Mesendoderm (in vitro differentiated cells): Measurements from ENCODE around the gene ADGRL3.

ENCODE experiments used
- DNase-seq: peaks from one replicate; pipeline ENCODE4 v3.0.0; 2013
- H2AK5ac ChIP-seq: 2 replicates; pipeline ENCODE4 v1.6.1; 2013; ENCODE audit warnings: low read length, inconsistent platforms
- H2BK120ac ChIP-seq: 2 replicates; pipeline ENCODE4 v1.6.1; 2013; ENCODE audit warnings: low read depth, mild to moderate bottlenecking, low read length, moderate library complexity, mixed read lengths
- H2BK15ac ChIP-seq: replicated peaks from 2 replicates; pipeline ENCODE4 v1.6.1; 2013; ENCODE audit warnings: low read depth, mild to moderate bottlenecking, moderate library complexity
- H2BK5ac ChIP-seq: 2 replicates; pipeline ENCODE4 v1.6.1; 2013; ENCODE audit warnings: low read length, inconsistent platforms
- H3K18ac ChIP-seq: 2 replicates; pipeline ENCODE4 v1.6.1; 2013; ENCODE audit warnings: mild to moderate bottlenecking, low read length, mixed read lengths
- H3K23ac ChIP-seq: one replicate; pipeline ENCODE4 v1.6.1; 2013; ENCODE audit warnings: low read length
- H3K27ac ChIP-seq: 2 replicates; pipeline ENCODE4 v1.5.1; 2013; ENCODE audit warnings: low read depth, mild to moderate bottlenecking, inconsistent platforms, low read length, moderate library complexity
- H3K27me3 ChIP-seq: 2 replicates; pipeline ENCODE4 v1.6.1; 2013; ENCODE audit warnings: low read length, control low read depth, mild to moderate bottlenecking, inconsistent platforms; ENCODE audit not compliant: insufficient read depth, poor library complexity
- H3K36me3 ChIP-seq: 2 replicates; pipeline ENCODE4 v1.6.1; 2013; ENCODE audit warnings: low read length, inconsistent platforms; ENCODE audit not compliant: control insufficient read depth, insufficient read depth
- H3K4ac ChIP-seq: one replicate; pipeline ENCODE4 v1.6.1; 2013; ENCODE audit warnings: low read depth, mild to moderate bottlenecking, low read length, moderate library complexity
- H3K4me1 ChIP-seq: 2 replicates; pipeline ENCODE4 v1.6.1; 2013; ENCODE audit warnings: low read depth, low read length, inconsistent platforms; ENCODE audit not compliant: control insufficient read depth
- H3K4me2 ChIP-seq: 2 replicates; pipeline ENCODE4 v1.6.1; 2013; ENCODE audit warnings: low read length
- H3K4me3 ChIP-seq: 2 replicates; pipeline ENCODE4 v1.5.1; 2013; ENCODE audit warnings: mild to moderate bottlenecking, low read length
- H3K56ac ChIP-seq: one replicate; pipeline ENCODE4 v1.6.1; 2013; ENCODE audit warnings: low read length
- H3K79me1 ChIP-seq: 2 replicates; pipeline ENCODE4 v1.6.1; 2013; ENCODE audit warnings: low read length, inconsistent platforms
- H3K79me2 ChIP-seq: 2 replicates; pipeline ENCODE4 v1.6.1; 2013; ENCODE audit warnings: mild to moderate bottlenecking, low read length; ENCODE audit not compliant: control insufficient read depth, insufficient read depth
- H3K9ac ChIP-seq: 2 replicates; pipeline ENCODE4 v1.6.1; 2013; ENCODE audit warnings: low read length, inconsistent platforms
- H4K5ac ChIP-seq: one replicate; pipeline ENCODE4 v1.6.1; 2013; ENCODE audit warnings: low read length
- H4K8ac ChIP-seq: one replicate; pipeline ENCODE4 v1.6.1; 2013; ENCODE audit warnings: low read depth, mild to moderate bottlenecking, control low read depth, low read length, moderate library complexity
- WGBS: extraction: QIAGEN DNeasy Blood & Tissue Kit; methylation state at CpG from one replicate; pipeline ENCODE4 v1.1.7; 2013; ENCODE audit warnings: low lambda C conversion rate, missing lambda C conversion rate; ENCODE audit not compliant: insufficient coverage; ENCODE audit errors: extremely low coverage; 5-methylcytosine and 5-hydroxymethylcytosine counted together

The ADGRL3 gene

DNA sequence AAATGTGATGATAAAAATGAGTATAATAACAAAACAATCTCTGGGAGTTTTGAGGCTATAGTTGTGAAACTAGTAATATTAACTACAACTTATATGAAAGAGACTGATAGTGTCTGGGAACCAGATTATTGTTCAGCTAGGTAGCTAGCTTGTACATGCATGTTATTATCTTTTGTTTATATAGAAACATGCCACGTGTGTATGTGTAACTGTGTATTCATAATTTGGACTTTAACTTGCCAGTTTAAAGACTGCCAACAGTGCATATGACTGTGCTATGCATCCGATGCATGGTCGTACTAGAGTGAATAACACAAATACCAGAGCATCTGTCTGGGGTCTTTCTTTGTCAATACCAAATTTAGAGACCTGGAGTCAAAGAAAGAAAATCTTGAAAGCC lies 92.2 kb downstream of the ADGRL3 start:
- H3K9ac ChIP-seq = no peak overlapping the region
- WGBS = no CpG with 5 or more reads among the region's 3 CpGs

DNA sequence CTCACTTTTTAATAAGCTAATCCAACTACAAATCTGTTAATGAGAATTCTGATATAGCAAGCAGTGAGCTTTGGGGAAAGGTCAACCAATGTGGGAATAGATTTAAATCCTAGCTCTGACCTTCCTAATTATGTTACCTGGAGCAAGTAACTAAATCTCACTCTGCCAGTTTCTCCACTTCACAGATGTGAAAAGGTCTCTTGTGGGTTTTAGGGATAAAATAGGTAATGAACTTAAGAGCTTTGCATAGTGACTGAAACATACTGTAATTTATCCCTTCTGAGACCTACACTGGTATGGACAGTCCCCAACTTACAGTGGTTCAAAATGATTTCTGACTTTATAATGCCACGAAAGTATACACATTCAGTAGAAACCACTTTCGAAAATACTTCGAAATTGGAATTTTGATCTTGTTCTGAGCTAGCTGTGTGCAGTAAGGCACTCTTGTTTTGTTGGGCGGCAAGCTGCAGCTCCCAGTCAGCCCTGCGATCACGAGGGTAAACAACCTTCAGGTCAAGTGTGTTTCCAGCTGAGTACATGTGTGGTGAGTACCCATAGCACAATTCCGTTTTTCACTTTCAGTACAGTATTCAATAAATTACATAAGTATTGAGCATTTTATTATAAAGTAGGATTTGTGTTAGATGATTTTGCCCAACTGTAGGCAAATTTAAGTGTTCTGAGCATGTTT lies 93.7 kb downstream of the ADGRL3 start:
- Histone ChIP-seq H3K4me1 (no peaks in the 10 kb centered on the region), H4K5ac (no peak overlapping the region), H3K79me1 (peaks cover 2% of the 10 kb centered on the region), H3K36me3 (no peaks in the 10 kb centered on the region), H3K79me2 (no peaks in the 10 kb centered on the region), H3K56ac (no peak overlapping the region), H3K23ac (no peak overlapping the region), H4K8ac (no peak overlapping the region), H2BK5ac (no peak overlapping the region), H3K27ac (no peak overlapping the region), H3K4ac (no peak overlapping the region), H3K27me3 (no peaks in the 10 kb centered on the region), H3K4me2 (no peak overlapping the region), H3K9ac (no peak overlapping the region), H2BK15ac (no peak overlapping the region), H3K4me3 (no peak overlapping the region), H2BK120ac (no peak overlapping the region), H3K18ac (no peak overlapping the region), H2AK5ac (no peak overlapping the region)
- DNase-seq = no peak
- no CpG with 5 or more reads among the region's 7 CpGs for WGBS

More for the DNA sequence above, 92.2 kb downstream of the ADGRL3 start:
- Histone ChIP-seq H3K18ac (no peak overlapping the region), H3K56ac (no peak overlapping the region), H2BK5ac (no peak overlapping the region), H3K4me2 (no peak overlapping the region), H3K4ac (no peak overlapping the region), H3K27ac (no peak overlapping the region), H2BK120ac (no peak overlapping the region), H3K36me3 (no peaks in the 10 kb centered on the region), H3K79me2 (no peaks in the 10 kb centered on the region), H2BK15ac (no peak overlapping the region), H3K4me3 (no peak overlapping the region), H4K8ac (no peak overlapping the region), H2AK5ac (no peak overlapping the region), H3K27me3 (no peaks in the 10 kb centered on the region), H3K23ac (no peak overlapping the region), H3K79me1 (peaks cover 2% of the 10 kb centered on the region), H3K4me1 (no peaks in the 10 kb centered on the region), H4K5ac (no peak overlapping the region)
- no peak for DNase-seq

DNA sequence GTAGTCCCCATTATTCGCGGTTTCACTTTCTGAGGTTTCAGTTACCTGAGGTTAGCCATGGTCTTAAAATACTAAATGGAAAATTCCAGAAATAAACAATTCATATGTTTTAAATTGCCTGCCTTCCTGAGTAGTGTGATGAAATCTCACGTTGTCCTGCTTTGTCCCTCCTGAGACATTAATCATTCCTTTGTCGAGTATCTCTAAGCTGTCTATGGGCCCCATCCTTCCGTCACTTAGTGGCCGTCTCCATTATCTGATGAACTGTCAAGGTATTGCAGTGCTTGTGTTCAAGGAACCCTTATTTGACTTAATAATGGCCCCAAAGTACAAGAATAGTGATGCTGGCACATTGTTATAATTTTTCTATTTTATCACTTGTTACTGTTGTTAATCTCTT lies 94.8 kb downstream of the ADGRL3 start:
- H2BK120ac ChIP-seq = no peak overlapping the region
- no peak overlapping the region for H2BK15ac ChIP-seq
- H2BK5ac ChIP-seq = no peak overlapping the region
- H2AK5ac ChIP-seq = no peak overlapping the region
- no peak overlapping the region for H3K4me2 ChIP-seq
- no peak overlapping the region for H3K18ac ChIP-seq
- no CpG with 5 or more reads among the region's 6 CpGs for WGBS
- H3K4me3 ChIP-seq = no peak overlapping the region
- H3K79me1 ChIP-seq = peaks cover 2% of the 10 kb centered on the region
- no peak overlapping the region for H4K5ac ChIP-seq
- no peaks in the 10 kb centered on the region for H3K4me1 ChIP-seq
- no peak overlapping the region for H3K4ac ChIP-seq
- DNase-seq = no peak
- no peaks in the 10 kb centered on the region for H3K36me3 ChIP-seq
- no peaks in the 10 kb centered on the region for H3K27me3 ChIP-seq
- no peak overlapping the region for H3K23ac ChIP-seq
- H4K8ac ChIP-seq = no peak overlapping the region
- no peak overlapping the region for H3K27ac ChIP-seq
- no peak overlapping the region for H3K56ac ChIP-seq
- no peak overlapping the region for H3K9ac ChIP-seq
- no peaks in the 10 kb centered on the region for H3K79me2 ChIP-seq

DNA sequence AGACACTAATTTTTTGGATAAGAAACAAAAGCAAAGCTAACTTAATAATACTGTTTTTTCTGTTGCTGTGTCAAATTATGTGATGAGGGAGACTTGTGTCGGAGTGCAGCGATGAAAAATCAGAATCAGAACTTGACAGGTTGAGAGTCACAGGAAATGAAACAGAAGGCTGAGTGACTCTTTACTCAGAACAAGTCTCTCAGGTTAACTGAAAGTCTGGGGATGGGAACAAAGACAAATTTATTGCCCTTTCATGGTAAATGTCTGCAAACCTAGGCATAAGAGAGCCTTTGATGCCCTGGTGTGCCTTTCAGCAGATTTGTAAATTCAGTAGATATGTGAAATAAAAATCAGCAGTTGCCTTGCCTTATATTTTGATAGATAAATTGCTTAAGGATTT lies 96.0 kb downstream of the ADGRL3 start:
- H2BK120ac ChIP-seq = no peak overlapping the region
- H3K79me2 ChIP-seq = no peaks in the 10 kb centered on the region
- H3K18ac ChIP-seq = no peak overlapping the region
- no peak overlapping the region for H2BK5ac ChIP-seq
- H3K9ac ChIP-seq = no peak overlapping the region
- peaks cover 2% of the 10 kb centered on the region for H3K79me1 ChIP-seq
- no peak overlapping the region for H3K56ac ChIP-seq
- no peak overlapping the region for H3K27ac ChIP-seq
- H3K4me2 ChIP-seq = no peak overlapping the region
- no peak overlapping the region for H4K8ac ChIP-seq
- H3K27me3 ChIP-seq = no peaks in the 10 kb centered on the region
- H3K4me3 ChIP-seq = no peak overlapping the region
- no peak overlapping the region for H4K5ac ChIP-seq
- no peaks in the 10 kb centered on the region for H3K4me1 ChIP-seq
- no peak for DNase-seq
- no peak overlapping the region for H3K23ac ChIP-seq
- WGBS = no CpG with 5 or more reads among the region's 2 CpGs
- H3K36me3 ChIP-seq = no peaks in the 10 kb centered on the region
- H2BK15ac ChIP-seq = no peak overlapping the region
- no peak overlapping the region for H2AK5ac ChIP-seq
- no peak overlapping the region for H3K4ac ChIP-seq

DNA sequence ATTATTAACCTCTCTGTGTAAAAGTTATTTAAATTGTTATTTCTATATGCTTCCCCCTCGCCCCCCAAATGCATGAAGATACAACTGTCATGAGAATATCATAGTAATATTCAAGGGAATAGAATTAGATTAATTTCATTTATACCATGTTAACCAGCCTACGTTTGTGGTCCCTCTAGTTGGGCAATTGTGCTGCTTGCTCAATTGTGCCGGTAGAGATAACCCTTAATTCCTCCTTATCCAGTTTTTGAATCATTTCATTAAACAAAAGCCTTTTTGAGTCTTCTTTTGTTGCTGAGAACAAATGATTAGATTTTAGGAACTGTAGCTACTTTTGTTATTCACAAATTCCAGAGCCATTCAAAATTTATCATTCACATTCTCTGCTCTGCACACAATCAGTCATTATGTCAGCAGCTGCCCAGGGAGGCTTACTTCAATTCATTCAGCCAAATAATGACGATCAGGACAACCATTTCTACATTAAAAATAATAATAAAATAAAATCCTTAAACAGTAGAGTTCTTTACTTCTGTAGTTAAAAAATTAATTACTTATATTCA lies 98.1 kb downstream of the ADGRL3 start:
- no peak overlapping the region for H3K18ac ChIP-seq
- no peak overlapping the region for H2BK120ac ChIP-seq
- no peak overlapping the region for H3K9ac ChIP-seq
- H3K4ac ChIP-seq = no peak overlapping the region
- H2BK5ac ChIP-seq = no peak overlapping the region
- no peaks in the 10 kb centered on the region for H3K79me1 ChIP-seq
- DNase-seq = peak; percentile 53
- no peak overlapping the region for H3K4me3 ChIP-seq
- H2BK15ac ChIP-seq = no peak overlapping the region
- H3K4me1 ChIP-seq = no peaks in the 10 kb centered on the region
- no peak overlapping the region for H3K27ac ChIP-seq
- no peak overlapping the region for H3K4me2 ChIP-seq
- no peak overlapping the region for H3K56ac ChIP-seq
- WGBS = no CpG with 5 or more reads among the region's 4 CpGs
- H3K27me3 ChIP-seq = no peaks in the 10 kb centered on the region
- no peak overlapping the region for H4K5ac ChIP-seq
- no peaks in the 10 kb centered on the region for H3K79me2 ChIP-seq
- no peak overlapping the region for H3K23ac ChIP-seq
- H4K8ac ChIP-seq = no peak overlapping the region
- H2AK5ac ChIP-seq = no peak overlapping the region
- H3K36me3 ChIP-seq = no peaks in the 10 kb centered on the region

DNA sequence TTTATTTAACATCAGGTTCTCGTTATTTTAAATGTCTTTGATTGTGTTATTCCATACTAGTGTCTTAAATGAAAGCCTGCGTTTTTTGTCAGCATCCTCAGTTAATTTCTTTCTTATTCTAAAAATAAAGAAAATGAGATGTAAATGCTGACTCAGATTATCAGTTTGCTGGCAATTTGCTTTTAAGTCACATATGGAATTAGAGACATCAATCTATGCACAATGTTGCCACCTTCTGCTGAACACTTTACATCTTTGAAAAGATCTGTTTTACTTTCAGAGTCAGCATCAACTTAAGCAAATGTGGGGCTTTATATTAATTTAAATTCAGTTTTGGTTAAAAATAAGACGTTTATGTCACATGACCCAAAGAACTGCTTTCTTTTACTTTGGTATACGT lies 99.2 kb downstream of the ADGRL3 start:
- DNase-seq = no peak
- Histone ChIP-seq H4K8ac (no peak overlapping the region), H3K9ac (no peak overlapping the region), H3K23ac (no peak overlapping the region), H3K4me3 (no peak overlapping the region), H2AK5ac (no peak overlapping the region), H3K56ac (no peak overlapping the region), H2BK5ac (no peak overlapping the region), H3K27ac (no peak overlapping the region), H3K4ac (no peak overlapping the region), H3K27me3 (no peaks in the 10 kb centered on the region), H3K79me2 (no peaks in the 10 kb centered on the region), H4K5ac (no peak overlapping the region), H3K18ac (no peak overlapping the region), H2BK120ac (no peak overlapping the region), H3K4me2 (no peak overlapping the region), H3K4me1 (no peaks in the 10 kb centered on the region), H3K36me3 (no peaks in the 10 kb centered on the region), H2BK15ac (no peak overlapping the region), H3K79me1 (no peaks in the 10 kb centered on the region)
- WGBS = no CpG with 5 or more reads among the region's 4 CpGs
